D721Med (cell line): ENCODE data around the gene PDE11A.

ENCODE experiments used
- DNase-seq: peaks from one replicate; pipeline ENCODE4 v3.0.0; 2011; ENCODE audit warnings: low spot score; ENCODE audit not compliant: insufficient read length
- FAIRE-seq: peaks from 2 replicates; lab custom pipeline; 2011; peaks lifted over from hg19 to GRCh38; lab: Jason Lieb, UNC
- CTCF ChIP-seq: IDR thresholded peaks from 2 replicates; pipeline ENCODE4 v1.5.1; 2012; ENCODE audit warnings: mild to moderate bottlenecking, control low read depth; ENCODE audit not compliant: insufficient read depth; ENCODE audit errors: missing control alignments

The PDE11A gene

GRCh38 chr2:177675825-177676224 lies 396.8 kb downstream of the PDE11A start:
- no peak for FAIRE-seq
- no peak for DNase-seq
- TF ChIP-seq CTCF = no peak

DNA sequence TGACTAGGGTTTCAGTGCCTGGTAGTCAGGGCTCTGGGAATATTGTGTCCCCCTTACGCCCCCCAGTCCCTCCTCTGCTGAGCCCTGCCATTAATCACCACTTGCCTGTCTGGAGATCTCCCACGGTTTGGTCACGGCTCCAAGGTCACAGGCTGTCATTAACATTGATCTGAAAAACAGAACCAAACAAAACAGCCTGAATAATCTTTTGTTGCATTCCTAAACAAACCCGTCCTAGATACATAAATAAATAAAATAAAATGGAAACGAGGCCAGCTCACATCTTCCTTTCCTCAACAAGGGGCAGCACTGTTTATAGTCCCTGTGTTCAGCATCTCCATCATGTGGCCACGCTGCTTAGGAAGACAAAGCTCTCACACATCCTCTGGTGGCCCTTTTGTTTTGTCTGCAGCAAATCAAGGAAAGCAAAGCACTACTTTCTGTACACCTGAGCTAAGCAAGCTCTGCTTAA lies 397.2 kb downstream of the PDE11A start:
- TF ChIP-seq CTCF = no peak
- DNase-seq = no peak
- FAIRE-seq = no peak

GRCh38 chr2:177673602-177674595 lies 398.7 kb downstream of the PDE11A start:
- TF ChIP-seq CTCF = no peak
- no peak for DNase-seq
- no peak for FAIRE-seq

- TF ChIP-seq CTCF = no peak
- DNase-seq = no peak
- no peak for FAIRE-seq
These were observed 400.9 kb downstream of the PDE11A start for GRCh38 chr2:177671662-177672061.

- FAIRE-seq = no peak
- TF ChIP-seq CTCF = no peak
- DNase-seq = no peak
These were observed 401.6 kb downstream of the PDE11A start for GRCh38 chr2:177670791-177671535.

DNA sequence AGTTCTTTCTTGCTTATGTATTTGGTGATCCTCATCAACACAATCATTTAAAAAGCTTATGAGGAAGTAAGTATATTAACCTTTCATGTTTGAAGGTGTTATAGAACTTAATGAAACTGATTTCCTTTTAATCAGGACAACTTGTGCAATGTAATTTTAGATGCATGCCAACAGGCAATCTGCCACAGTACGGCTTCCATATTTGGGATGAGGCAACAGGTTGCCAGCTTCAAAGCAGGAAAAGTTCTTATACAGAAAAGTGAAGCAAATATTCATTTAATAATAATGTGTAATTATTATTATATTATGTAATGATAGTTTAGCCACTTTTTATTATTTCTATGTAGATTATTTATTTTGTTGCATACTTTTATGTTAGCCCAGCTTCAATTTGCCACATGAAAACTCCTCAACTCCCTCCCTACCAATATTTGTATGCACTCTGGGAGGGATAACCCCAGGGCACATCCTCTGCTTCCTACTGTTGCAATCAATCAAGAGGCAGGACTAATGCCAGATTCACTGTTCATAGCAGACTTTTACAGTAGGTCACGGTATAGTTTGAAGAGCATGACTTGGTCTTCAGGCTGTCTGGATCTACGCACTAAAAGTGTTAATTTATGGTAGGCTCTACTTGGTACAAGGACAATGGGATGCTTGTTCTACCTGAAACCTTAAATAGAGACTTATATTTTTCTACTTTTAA lies 402.8 kb downstream of the PDE11A start:
- no peak for TF ChIP-seq CTCF
- FAIRE-seq (no peak), DNase-seq (no peak)
